Neutrophil (primary cell): ENCODE measurements around the gene ENDOD1.

Experiments
- H3K27ac ChIP-seq: fragments of 200-600 bp; sonication (generic); 2 replicates; pipeline ENCODE4 v1.5.1; 2016; ENCODE audit warnings: mild to moderate bottlenecking, moderate library complexity
- H3K27me3 ChIP-seq: fragments of 200-600 bp; sonication (generic); 2 replicates; pipeline ENCODE4 v1.6.0; 2016; ENCODE audit warnings: mild to moderate bottlenecking
- H3K36me3 ChIP-seq: fragments of 200-600 bp; sonication (generic); 2 replicates; pipeline ENCODE4 v1.5.1; 2017
- H3K4me1 ChIP-seq, 2 experiments: fragments of 200-600 bp in 1 of 2; sonication (generic) in 1 of 2; 1 replicate in 1 of 2; 2 replicates in 1 of 2; pipeline versions ENCODE4 v1.5.1 to v1.6.1; 2013 to 2016; ENCODE audit warnings: low read depth in 1 of 2, low read length in 1 of 2, mild to moderate bottlenecking in 1 of 2, moderate library complexity in 1 of 2; ENCODE audit not compliant: control insufficient read depth in 1 of 2, insufficient read depth in 1 of 2
- H3K4me3 ChIP-seq, 2 experiments: fragments of 200-600 bp in 1 of 2; sonication (generic) in 1 of 2; 1 replicate in 1 of 2; 2 replicates in 1 of 2; pipeline ENCODE4 v1.5.1; 2013 to 2016; ENCODE audit warnings: low read depth in 1 of 2, low read length in 1 of 2, mild to moderate bottlenecking in 1 of 2, moderate library complexity in 1 of 2
- H3K9me3 ChIP-seq: fragments of 200-600 bp; sonication (generic); 2 replicates; pipeline ENCODE4 v1.5.1; 2016
- CTCF ChIP-seq: fragments of 200-600 bp; sonication (generic); IDR thresholded peaks from 2 replicates; pipeline ENCODE4 v1.5.1; 2016; ENCODE audit warnings: antibody characterized with exemption

The ENDOD1 gene

DNA sequence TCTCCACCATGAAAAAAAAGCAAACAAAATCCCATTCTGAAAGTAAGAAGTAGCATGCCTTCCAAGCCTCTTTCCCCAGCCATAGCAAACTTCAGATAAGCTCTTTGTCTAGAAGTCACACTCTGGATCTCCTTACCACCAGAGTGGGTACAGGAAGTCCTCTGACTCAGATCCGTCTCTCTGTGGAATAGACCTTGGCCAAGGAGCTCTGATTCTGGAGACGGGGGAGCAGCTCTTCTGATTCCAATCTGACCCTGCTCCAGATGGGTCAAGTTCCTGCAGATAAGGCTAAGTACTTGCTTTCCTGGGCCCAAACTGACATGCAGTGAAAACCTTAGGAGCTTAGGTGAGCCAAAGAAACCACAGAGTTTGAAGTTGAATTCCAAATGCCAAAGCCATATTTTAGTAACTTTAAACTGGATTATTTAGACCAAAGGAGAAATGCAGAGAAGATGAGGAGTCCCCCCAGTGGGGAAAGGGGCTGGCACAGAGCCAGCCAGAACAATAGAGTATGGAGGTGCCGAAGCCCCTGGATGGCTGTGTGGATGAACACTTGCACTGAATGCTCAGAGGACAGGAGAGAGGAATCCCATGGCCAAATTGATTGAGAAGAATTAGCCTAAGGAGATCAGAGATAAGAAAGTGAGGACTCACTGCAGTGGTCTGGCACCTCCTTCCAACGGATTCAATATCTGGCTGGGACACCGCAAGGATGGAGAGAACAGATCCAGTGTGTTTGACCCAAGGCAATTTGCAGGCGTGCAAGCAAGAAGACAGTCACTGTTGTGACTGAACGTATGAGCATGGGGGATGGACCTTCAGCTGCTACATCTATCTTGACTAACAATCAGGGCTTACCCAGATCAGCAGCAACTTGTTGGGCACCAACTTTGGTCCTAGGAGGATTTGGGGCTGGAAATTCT, 54.9 kb downstream of the ENDOD1 start:
- Histone ChIP-seq H3K4me1 (no peaks in the 10 kb centered on the region), H3K27ac (no peak overlapping the region), H3K27me3 (peaks cover 71% of the 10 kb centered on the region), H3K9me3 (no peaks in the 10 kb centered on the region), H3K36me3 (no peaks in the 10 kb centered on the region), H3K4me3 (no peak overlapping the region)
- no peak for TF ChIP-seq CTCF

DNA sequence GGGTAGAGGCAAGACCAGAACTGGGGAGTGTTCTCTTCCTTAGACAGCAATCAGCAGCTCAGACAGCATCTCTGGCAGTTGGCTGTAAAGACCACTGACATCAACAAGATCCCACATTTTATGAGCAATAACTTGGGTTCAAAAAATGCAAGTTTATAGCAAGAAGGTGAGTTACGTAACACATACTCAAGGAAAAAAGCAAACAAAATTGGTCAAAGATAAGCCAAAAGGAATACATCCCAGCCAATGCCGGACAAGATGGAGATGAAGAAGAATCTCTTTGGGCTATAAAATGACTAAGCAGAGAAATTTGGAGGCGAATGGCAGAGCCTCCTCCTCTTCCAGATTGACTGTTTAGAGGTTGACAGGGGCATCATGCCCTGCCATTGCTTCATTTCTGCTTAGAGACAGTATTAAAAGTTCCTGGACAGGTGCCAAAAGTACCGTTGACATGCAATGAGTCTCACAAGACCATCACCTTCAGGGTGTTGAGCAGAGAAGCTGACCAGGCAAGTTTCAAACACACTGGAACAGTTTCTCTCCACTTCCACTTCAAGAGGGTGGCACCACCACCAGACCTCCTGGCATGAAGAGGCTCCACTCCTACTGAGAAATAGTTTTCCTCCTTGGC, 55.9 kb downstream of the ENDOD1 start:
- Histone ChIP-seq H3K36me3 (no peaks in the 10 kb centered on the region), H3K4me1 (peaks cover 6% of the 10 kb centered on the region in 2 experiments), H3K27ac (no peak overlapping the region), H3K4me3 (no peak overlapping the region), H3K9me3 (no peaks in the 10 kb centered on the region), H3K27me3 (peaks cover 73% of the 10 kb centered on the region)
- no peak for TF ChIP-seq CTCF

DNA sequence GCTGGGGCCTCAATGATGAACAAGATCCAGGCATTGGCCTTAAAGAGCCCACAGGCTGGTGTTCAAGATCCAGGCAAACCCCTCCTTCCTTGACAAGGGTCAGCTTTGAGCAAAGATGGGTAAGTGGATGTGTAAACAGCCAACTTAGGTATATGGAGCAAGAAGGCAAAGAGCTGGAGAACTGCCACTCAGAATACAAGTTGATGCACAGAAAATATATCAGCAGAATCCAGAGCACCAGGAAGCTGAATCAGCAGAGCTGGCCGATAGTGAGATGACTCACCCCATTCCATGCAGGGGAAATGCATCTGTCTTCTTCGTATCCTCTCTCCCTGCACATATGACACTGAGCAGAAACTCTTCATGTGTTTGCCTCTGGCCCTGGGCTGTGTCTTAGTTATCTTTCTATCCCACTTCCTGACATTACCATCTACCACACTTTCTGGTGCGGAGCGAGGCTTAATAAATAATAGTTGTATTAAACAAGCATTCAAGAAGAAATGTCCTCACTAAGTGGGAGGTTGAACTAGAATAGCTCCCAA, 57.8 kb downstream of the ENDOD1 start:
- no peak overlapping the region for H3K27ac ChIP-seq

GRCh38 chr11:95148406-95148805, 58.8 kb downstream of the ENDOD1 start:
- Histone ChIP-seq H3K36me3 (no peaks in the 10 kb centered on the region), H3K9me3 (no peaks in the 10 kb centered on the region), H3K27ac (no peak overlapping the region), H3K4me3 (no peak overlapping the region), H3K27me3 (peaks cover 52% of the 10 kb centered on the region), H3K4me1 (peaks cover 24 to 25% of the 10 kb centered on the region in 2 experiments)
- TF ChIP-seq CTCF = no peak

More for the DNA sequence above, 57.8 kb downstream of the ENDOD1 start:
- H3K36me3 ChIP-seq = no peaks in the 10 kb centered on the region
- H3K4me3 ChIP-seq = no peak overlapping the region
- no peak for TF ChIP-seq CTCF
- peaks cover 14 to 15% of the 10 kb centered on the region in 2 experiments for H3K4me1 ChIP-seq
- H3K9me3 ChIP-seq = no peaks in the 10 kb centered on the region
- peaks cover 56% of the 10 kb centered on the region for H3K27me3 ChIP-seq

GRCh38 chr11:95148938-95149337, 59.3 kb downstream of the ENDOD1 start:
- no peak overlapping the region for H3K4me3 ChIP-seq
- H3K27me3 ChIP-seq = peaks cover 52% of the 10 kb centered on the region
- no peak overlapping the region for H3K27ac ChIP-seq
- no peak for TF ChIP-seq CTCF
- H3K36me3 ChIP-seq = no peaks in the 10 kb centered on the region
- H3K4me1 ChIP-seq = peaks cover 28 to 29% of the 10 kb centered on the region in 2 experiments
- H3K9me3 ChIP-seq = no peaks in the 10 kb centered on the region
